GM12873 (cell line): ENCODE results near the gene KIF26B.

ENCODE experiments used
- TF ChIP-seq, protein P1 (sequence below): IDR thresholded peaks from 2 replicates; pipeline ENCODE4 v1.5.1; 2012; ENCODE audit warnings: low read depth, mild to moderate bottlenecking, moderate library complexity, low read length, control low read depth; ENCODE audit not compliant: insufficient read depth; ENCODE audit errors: missing control alignments

The KIF26B gene

GRCh38 chr1:245679821-245680780, 525.3 kb downstream of the KIF26B start:
- TF ChIP-seq, protein P1, sequence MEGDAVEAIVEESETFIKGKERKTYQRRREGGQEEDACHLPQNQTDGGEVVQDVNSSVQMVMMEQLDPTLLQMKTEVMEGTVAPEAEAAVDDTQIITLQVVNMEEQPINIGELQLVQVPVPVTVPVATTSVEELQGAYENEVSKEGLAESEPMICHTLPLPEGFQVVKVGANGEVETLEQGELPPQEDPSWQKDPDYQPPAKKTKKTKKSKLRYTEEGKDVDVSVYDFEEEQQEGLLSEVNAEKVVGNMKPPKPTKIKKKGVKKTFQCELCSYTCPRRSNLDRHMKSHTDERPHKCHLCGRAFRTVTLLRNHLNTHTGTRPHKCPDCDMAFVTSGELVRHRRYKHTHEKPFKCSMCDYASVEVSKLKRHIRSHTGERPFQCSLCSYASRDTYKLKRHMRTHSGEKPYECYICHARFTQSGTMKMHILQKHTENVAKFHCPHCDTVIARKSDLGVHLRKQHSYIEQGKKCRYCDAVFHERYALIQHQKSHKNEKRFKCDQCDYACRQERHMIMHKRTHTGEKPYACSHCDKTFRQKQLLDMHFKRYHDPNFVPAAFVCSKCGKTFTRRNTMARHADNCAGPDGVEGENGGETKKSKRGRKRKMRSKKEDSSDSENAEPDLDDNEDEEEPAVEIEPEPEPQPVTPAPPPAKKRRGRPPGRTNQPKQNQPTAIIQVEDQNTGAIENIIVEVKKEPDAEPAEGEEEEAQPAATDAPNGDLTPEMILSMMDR: no peak

DNA sequence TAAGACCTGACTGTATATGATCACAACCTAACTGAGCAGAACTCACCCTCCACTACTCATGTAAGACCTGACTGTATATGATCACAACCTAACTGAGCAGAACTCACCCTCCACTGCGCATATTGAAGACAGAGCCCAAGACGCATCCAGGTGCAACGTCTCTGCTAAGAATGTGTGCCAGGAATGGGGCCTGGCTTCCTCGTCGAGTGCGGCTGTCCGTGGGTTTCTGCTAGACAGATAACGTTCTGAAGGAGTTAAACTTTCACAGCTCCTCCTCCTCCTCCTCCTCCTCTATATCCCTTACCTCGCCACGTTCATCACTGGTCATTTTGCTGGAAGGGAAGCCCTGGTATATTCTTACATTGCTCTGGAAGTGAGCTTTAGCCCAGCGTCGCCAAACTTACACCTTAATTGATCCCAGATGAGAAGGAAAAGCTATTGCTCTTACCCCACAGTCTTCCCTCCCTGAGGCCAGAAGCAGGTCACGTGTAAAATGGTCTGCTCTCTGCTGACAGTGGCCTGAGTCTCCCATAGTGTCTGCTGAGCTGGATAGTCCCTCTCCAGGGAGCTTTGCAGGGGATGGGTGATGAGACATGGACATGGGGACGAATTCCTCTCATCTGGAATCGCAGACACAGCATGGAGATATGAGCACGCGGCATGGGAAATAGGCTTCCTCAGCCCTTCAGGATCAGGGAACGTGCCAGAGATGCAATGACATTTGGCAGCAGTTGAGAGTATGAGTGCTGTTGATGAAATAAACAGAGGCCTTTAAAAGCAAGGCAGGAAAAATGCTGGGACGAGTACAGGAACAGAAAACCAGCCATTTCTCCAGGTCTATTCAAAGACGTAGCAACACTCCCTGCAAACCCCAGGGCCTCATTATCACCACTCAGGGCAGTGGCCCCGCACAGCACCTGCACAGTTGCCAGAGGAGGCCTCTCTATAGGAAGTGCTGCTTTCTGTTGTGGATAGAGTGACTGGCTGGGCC, 528.1 kb downstream of the KIF26B start:
- TF ChIP-seq, protein P1: no peak

- TF ChIP-seq, protein P1: no peak
These were observed 528.9 kb downstream of the KIF26B start for GRCh38 chr1:245683676-245684075.

GRCh38 chr1:245684166-245684565, 529.4 kb downstream of the KIF26B start:
- TF ChIP-seq, protein P1: no peak

GRCh38 chr1:245684571-245684970, 529.8 kb downstream of the KIF26B start:
- TF ChIP-seq, protein P1: no peak

- TF ChIP-seq, protein P1: no peak
These were observed 530.5 kb downstream of the KIF26B start for GRCh38 chr1:245685111-245685810.

DNA sequence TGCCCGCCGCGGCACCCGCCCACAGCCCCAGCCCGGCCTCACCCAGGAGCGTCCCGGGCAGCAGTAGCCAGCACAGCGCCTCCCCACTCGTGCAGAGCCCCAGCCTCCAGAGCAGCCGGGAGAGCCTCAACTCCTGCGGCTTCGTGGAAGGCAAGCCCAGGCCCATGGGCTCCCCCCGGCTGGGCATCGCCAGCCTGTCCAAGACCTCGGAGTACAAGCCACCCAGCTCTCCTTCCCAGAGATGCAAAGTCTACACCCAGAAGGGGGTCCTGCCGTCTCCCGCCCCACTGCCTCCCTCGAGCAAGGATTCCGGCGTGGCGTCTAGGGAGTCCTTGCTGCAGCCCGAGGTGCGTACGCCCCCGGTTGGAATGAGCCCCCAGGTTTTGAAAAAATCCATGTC, 531.2 kb downstream of the KIF26B start:
- TF ChIP-seq, protein P1: no peak
